ENCODE results near the gene C12orf57.
A peak's percentile ranks its signal among the peaks of the same experiment; 100 is the strongest.

The C12orf57 gene

GRCh38 chr12:6938353-6939190 lies 5.2 kb upstream of the C12orf57 start:
- DNase-seq: no peak

- no peak for DNase-seq
Observed at GRCh38 chr12:6939191-6939540, 4.7 kb upstream of the C12orf57 start.

- no peak for DNase-seq
Observed at GRCh38 chr12:6941267-6941666, 2.6 kb upstream of the C12orf57 start.

- DNase-seq: no peak
Observed at GRCh38 chr12:6941782-6942181, 2.0 kb upstream of the C12orf57 start.

- no peak for DNase-seq
Observed at GRCh38 chr12:6942331-6942665, 1.5 kb upstream of the C12orf57 start.

GRCh38 chr12:6943389-6943721 lies 467 bp upstream of the C12orf57 start:
- DNase-seq: peak; percentile 97

- DNase-seq: peak; percentile 97
Observed at GRCh38 chr12:6944381-6945186, 762 bp downstream of the C12orf57 start.

- DNase-seq: no peak
Observed at GRCh38 chr12:6945613-6946012, 1.8 kb downstream of the C12orf57 start.

- no peak for DNase-seq
Observed at GRCh38 chr12:6946033-6946919, 2.5 kb downstream of the C12orf57 start.

GRCh38 chr12:6946920-6947374 lies 3.1 kb downstream of the C12orf57 start:
- DNase-seq: no peak

GRCh38 chr12:6947615-6948014 lies 3.8 kb downstream of the C12orf57 start:
- DNase-seq: no peak

- no peak for DNase-seq
Observed at GRCh38 chr12:6948873-6949594, 5.2 kb downstream of the C12orf57 start.

- peak; percentile 58 for DNase-seq
Observed at GRCh38 chr12:6950401-6950801, 6.6 kb downstream of the C12orf57 start.

GRCh38 chr12:6950811-6951540 lies 7.2 kb downstream of the C12orf57 start, which contains the start of gene PTPN6:
PTPN6 (plus strand) TSS chr12:6951356; CDS start chr12:6951513, 157 bp downstream.
- peak; percentile 74 for DNase-seq

GRCh38 chr12:6951551-6952120 lies 7.8 kb downstream of the C12orf57 start:
- DNase-seq: peak; percentile 31

- peak; percentile 61 for DNase-seq
Observed at GRCh38 chr12:6952121-6952862, 8.5 kb downstream of the C12orf57 start.

- no peak for DNase-seq
Observed at GRCh38 chr12:6952863-6953441, 9.1 kb downstream of the C12orf57 start.

- DNase-seq: peak; percentile 95
Observed at GRCh38 chr12:6953442-6954315, 9.9 kb downstream of the C12orf57 start.

Measured in OCI-M1 (cell line).